Endodermal cell (in vitro differentiated cells): Measurements from ENCODE around the gene DNAJB14. TPM values are rescaled to one million over a fixed set of nuclear protein-coding genes. Genes with fewer than 3 reads are reported as not detected.

ENCODE experiments used
- DNase-seq: peaks from one replicate; pipeline ENCODE4 v3.0.0-alpha.2; 2017
- H3K27ac ChIP-seq: 2 replicates; pipeline ENCODE4 v1.5.1; 2013; ENCODE audit warnings: mild to moderate bottlenecking, low read depth, low read length, moderate library complexity
- H3K27me3 ChIP-seq: 2 replicates; pipeline ENCODE4 v1.6.1; 2013; ENCODE audit warnings: mild to moderate bottlenecking, low read length, moderate library complexity; ENCODE audit not compliant: insufficient read depth, control insufficient read depth, poor library complexity, severe bottlenecking
- H3K36me3 ChIP-seq: 2 replicates; pipeline ENCODE4 v1.7.0; 2013; ENCODE audit warnings: mild to moderate bottlenecking, low read length, moderate library complexity; ENCODE audit not compliant: control insufficient read depth, insufficient read depth
- H3K4me1 ChIP-seq: one replicate; pipeline ENCODE4 v1.7.0; 2013; ENCODE audit warnings: low read length; ENCODE audit not compliant: control insufficient read depth, insufficient read depth
- H3K4me3 ChIP-seq: 2 replicates; pipeline ENCODE4 v1.5.1; 2013; ENCODE audit warnings: mild to moderate bottlenecking, low read length, moderate library complexity
- H3K9ac ChIP-seq: 2 replicates; pipeline ENCODE4 v1.6.1; 2013; ENCODE audit warnings: mild to moderate bottlenecking, low read length, moderate library complexity; ENCODE audit not compliant: poor library complexity, severe bottlenecking; ENCODE audit errors: extremely low read depth
- H3K9me3 ChIP-seq: 2 replicates; pipeline ENCODE4 v1.6.1; 2013; ENCODE audit warnings: mild to moderate bottlenecking, low read length, moderate library complexity; ENCODE audit not compliant: control insufficient read depth
- H3K27ac Mint-ChIP-seq: 2 replicates; pipeline ENCODE4 v1.8.0; 2020; ENCODE audit warnings: mixed read lengths
- H3K27me3 Mint-ChIP-seq: 2 replicates; pipeline ENCODE4 v1.8.0; 2021; ENCODE audit warnings: mild to moderate bottlenecking, mixed read lengths; ENCODE audit not compliant: insufficient read depth
- H3K36me3 Mint-ChIP-seq: 2 replicates; pipeline ENCODE4 v1.8.0; 2020; ENCODE audit warnings: low read depth, mixed read lengths
- H3K4me1 Mint-ChIP-seq: 2 replicates; pipeline ENCODE4 v1.8.0; 2020; ENCODE audit warnings: mixed read lengths
- H3K4me3 Mint-ChIP-seq: 2 replicates; pipeline ENCODE4 v1.8.0; 2020; ENCODE audit warnings: mild to moderate bottlenecking, moderate library complexity, mixed read lengths
- H3K9me3 Mint-ChIP-seq: 2 replicates; pipeline ENCODE4 v1.8.0; 2020; ENCODE audit warnings: mild to moderate bottlenecking, mixed read lengths
- WGBS, 2 experiments: methylation state at CpG; one replicate each; pipeline versions ENCODE4 v1.1.5 to v1.1.7; 2013; ENCODE audit warnings: missing lambda C conversion rate in 2 of 2, mixed read lengths in 1 of 2; ENCODE audit not compliant: insufficient coverage in 1 of 2, insufficient read length in 1 of 2; 5-methylcytosine and 5-hydroxymethylcytosine counted together
- total RNA-seq, 2 donors: library from RNA; stranded (reverse); fragmentation: NEBNext Ultra II Directional in 1 of 2; extraction: Animal tissue kit (Norgen Biotek cat#: 25700) in 1 of 2; gene quantifications; 2 replicates in 1 of 2; 3 replicates in 1 of 2; pipeline ENCODE4 v1.2.1, GENCODE V29; 2021
- TF ChIP-seq, protein P1 (sequence below): fragments of 200-600 bp; sonication (generic); conservative IDR thresholded peaks from 2 replicates; pipeline ENCODE4 v1.5.0; 2021; ENCODE audit warnings: antibody characterized with exemption, mild to moderate bottlenecking

DNAJB14 gene
- total RNA-seq, 2 donors from 2014 or later, result 50.3 to 62.5 TPM

DNA sequence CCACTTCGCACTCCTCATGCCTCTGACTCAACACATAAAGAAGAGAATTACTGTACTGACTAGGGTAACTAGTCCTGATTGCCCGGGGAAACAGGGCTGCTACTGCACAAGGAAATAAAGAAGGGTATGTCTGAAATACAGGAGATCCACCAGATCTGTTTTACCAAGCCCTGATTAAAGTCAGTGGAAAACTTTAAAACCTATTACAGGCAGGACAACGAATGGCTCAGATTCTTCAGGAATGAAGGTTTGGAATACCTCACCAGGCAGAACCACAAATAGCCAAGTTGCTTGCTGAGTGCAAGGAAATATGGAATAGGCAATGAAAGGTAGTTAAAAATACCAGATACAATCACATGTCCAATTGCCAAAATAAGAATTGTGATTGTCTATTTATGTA lies 69.5 kb downstream of the DNAJB14 start:
- no peak for DNase-seq
- H3K9me3 Mint-ChIP-seq, result no peaks in the 10 kb centered on the region
- peaks cover 15% of the 10 kb centered on the region for H3K36me3 Mint-ChIP-seq
- H3K4me1 ChIP-seq, result no peaks in the 10 kb centered on the region
- no peak overlapping the region for H3K4me3 ChIP-seq
- H3K9me3 ChIP-seq, result no peaks in the 10 kb centered on the region
- 84 to 100% methylated on average over 3 of the region's 3 CpGs for WGBS, 2 experiments
- H3K27ac ChIP-seq, result no peak overlapping the region
- no peaks in the 10 kb centered on the region for H3K4me1 Mint-ChIP-seq
- H3K9ac ChIP-seq, result no peak overlapping the region
- no peaks in the 10 kb centered on the region for H3K27me3 ChIP-seq
- TF ChIP-seq, protein P1, sequence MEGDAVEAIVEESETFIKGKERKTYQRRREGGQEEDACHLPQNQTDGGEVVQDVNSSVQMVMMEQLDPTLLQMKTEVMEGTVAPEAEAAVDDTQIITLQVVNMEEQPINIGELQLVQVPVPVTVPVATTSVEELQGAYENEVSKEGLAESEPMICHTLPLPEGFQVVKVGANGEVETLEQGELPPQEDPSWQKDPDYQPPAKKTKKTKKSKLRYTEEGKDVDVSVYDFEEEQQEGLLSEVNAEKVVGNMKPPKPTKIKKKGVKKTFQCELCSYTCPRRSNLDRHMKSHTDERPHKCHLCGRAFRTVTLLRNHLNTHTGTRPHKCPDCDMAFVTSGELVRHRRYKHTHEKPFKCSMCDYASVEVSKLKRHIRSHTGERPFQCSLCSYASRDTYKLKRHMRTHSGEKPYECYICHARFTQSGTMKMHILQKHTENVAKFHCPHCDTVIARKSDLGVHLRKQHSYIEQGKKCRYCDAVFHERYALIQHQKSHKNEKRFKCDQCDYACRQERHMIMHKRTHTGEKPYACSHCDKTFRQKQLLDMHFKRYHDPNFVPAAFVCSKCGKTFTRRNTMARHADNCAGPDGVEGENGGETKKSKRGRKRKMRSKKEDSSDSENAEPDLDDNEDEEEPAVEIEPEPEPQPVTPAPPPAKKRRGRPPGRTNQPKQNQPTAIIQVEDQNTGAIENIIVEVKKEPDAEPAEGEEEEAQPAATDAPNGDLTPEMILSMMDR, result no peak
- H3K27ac Mint-ChIP-seq, result no peak overlapping the region
- peaks cover 35% of the 10 kb centered on the region for H3K36me3 ChIP-seq
- no peak overlapping the region for H3K4me3 Mint-ChIP-seq
- H3K27me3 Mint-ChIP-seq, result no peaks in the 10 kb centered on the region

DNA sequence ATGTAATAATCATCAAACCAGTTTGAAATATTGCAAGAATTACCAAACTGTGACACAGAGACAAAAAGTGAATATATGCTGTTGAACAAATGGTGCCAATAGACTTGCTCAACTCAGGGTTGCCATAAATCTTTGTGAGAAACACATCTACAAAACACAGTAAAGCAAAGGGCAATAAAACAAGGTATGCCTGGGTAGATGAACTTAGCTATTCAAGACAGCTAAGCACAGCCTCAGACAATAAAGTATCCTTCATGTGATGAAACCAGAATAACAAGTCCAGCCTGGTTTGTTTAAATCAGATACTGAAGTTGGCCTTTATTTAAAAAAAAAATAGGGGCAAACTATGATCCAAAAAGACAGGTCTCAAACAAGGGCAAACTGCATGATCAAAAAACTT lies 71.3 kb downstream of the DNAJB14 start:
- peaks cover 2% of the 10 kb centered on the region for H3K36me3 Mint-ChIP-seq
- no peak overlapping the region for H3K4me3 Mint-ChIP-seq
- H3K27ac Mint-ChIP-seq, result no peak overlapping the region
- H3K9me3 Mint-ChIP-seq, result no peaks in the 10 kb centered on the region
- Histone ChIP-seq H3K9ac (no peak overlapping the region), H3K27me3 (no peaks in the 10 kb centered on the region), H3K27ac (no peak overlapping the region), H3K9me3 (no peaks in the 10 kb centered on the region), H3K36me3 (peaks cover 17% of the 10 kb centered on the region), H3K4me1 (no peaks in the 10 kb centered on the region), H3K4me3 (no peak overlapping the region)
- H3K4me1 Mint-ChIP-seq, result no peaks in the 10 kb centered on the region
- TF ChIP-seq, protein P1, result no peak
- no peak for DNase-seq
- H3K27me3 Mint-ChIP-seq, result no peaks in the 10 kb centered on the region

DNA sequence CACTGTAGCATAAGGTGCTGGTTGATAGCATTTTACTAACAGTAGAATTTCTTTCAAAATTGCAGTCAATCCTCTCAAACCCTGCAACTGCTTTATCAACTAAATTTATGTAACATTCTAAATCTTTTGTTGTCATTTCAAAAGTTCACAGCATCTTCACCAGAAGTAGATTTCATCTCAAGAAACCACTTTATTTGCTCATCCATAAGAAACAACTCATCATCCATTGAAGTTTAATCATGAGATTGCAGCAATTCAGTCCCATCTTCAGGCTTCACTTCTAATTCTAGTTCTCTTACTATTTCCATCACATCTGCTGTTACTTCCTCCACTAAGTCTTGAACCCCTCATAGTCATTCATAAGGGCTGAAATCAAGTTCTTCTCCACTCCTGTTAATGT lies 73.8 kb downstream of the DNAJB14 start:
- TF ChIP-seq, protein P1, result no peak
- Histone ChIP-seq H3K9ac (no peak overlapping the region), H3K9me3 (no peaks in the 10 kb centered on the region), H3K36me3 (no peaks in the 10 kb centered on the region), H3K27me3 (no peaks in the 10 kb centered on the region), H3K4me3 (no peak overlapping the region), H3K4me1 (no peaks in the 10 kb centered on the region), H3K27ac (no peak overlapping the region)
- no peak overlapping the region for H3K27ac Mint-ChIP-seq
- H3K9me3 Mint-ChIP-seq, result no peaks in the 10 kb centered on the region
- H3K4me1 Mint-ChIP-seq, result peaks cover 9% of the 10 kb centered on the region
- no peak for DNase-seq
- H3K36me3 Mint-ChIP-seq, result no peaks in the 10 kb centered on the region
- H3K4me3 Mint-ChIP-seq, result no peak overlapping the region
- no peaks in the 10 kb centered on the region for H3K27me3 Mint-ChIP-seq
